ENCODE measurements around the gene FBXO42.

Gene FBXO42

DNA sequence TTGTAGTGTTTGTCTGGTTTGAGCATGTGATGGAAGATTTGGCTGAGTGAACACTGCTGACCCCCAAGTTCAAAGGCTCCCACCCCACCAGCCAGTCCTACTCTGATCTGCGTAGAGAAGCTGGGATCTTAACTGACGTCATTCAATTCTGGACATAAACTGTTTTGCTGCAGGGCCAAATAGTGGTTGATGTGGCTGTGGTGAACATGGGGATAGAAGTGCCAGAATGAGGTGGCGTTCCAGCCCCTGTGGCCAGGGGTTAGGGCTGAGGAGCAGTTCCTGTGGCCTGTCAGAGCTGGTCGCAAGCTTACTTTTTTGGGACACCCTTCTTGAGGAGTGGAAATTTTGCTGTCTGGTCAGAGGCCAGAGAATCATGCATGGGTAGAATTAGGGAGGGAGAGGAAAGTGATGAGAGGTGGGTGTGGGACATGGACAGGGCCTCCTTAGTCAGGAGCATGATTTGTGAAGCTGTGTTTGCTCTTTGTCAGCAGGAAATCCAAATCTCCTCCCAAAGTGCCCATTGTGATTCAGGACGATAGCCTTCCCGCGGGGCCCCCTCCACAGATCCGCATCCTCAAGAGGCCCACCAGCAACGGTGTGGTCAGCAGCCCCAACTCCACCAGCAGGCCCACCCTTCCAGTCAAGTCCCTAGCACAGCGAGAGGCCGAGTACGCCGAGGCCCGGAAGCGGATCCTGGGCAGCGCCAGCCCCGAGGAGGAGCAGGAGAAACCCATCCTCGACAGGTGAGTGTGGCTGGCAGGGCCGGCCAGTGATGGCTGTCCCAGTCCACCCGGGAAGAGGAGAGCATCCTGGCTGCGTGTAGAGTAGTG, 40.7 kb upstream of the FBXO42 start:
- DNase-seq (ENCODE audit: low read depth) = no peak
- TF ChIP-seq, protein P1, sequence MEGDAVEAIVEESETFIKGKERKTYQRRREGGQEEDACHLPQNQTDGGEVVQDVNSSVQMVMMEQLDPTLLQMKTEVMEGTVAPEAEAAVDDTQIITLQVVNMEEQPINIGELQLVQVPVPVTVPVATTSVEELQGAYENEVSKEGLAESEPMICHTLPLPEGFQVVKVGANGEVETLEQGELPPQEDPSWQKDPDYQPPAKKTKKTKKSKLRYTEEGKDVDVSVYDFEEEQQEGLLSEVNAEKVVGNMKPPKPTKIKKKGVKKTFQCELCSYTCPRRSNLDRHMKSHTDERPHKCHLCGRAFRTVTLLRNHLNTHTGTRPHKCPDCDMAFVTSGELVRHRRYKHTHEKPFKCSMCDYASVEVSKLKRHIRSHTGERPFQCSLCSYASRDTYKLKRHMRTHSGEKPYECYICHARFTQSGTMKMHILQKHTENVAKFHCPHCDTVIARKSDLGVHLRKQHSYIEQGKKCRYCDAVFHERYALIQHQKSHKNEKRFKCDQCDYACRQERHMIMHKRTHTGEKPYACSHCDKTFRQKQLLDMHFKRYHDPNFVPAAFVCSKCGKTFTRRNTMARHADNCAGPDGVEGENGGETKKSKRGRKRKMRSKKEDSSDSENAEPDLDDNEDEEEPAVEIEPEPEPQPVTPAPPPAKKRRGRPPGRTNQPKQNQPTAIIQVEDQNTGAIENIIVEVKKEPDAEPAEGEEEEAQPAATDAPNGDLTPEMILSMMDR (IDR thresholded peaks at IDR 0.05; ENCODE audit: low read depth, low read length, missing control alignments) = no peak
- no peak overlapping the region for H3K4me3 ChIP-seq (ENCODE audit: low read depth, low read length)

DNA sequence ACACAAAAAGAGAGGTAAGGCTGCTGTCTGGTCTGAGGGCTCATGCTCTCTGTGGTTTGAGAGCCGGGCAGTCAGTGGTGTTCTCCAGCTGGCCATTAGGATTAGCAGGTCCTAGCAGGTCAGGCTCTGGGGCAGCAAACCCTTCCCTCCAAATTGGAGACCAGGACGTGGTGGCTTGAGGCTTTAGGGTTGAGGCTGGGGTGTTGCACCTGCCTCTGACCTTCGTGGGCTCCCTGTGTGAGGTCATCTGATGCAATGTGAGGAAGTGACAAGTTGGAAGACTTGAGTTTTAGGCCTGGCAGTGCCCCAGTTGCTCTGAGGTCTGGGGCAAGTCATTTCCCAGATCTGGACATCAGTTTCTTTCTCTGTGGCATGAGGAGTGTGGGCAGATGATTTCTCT, 39.1 kb upstream of the FBXO42 start:
- no peak for DNase-seq (ENCODE audit: low read depth)
- H3K4me3 ChIP-seq (ENCODE audit: low read depth, low read length) = no peak overlapping the region
- TF ChIP-seq, protein P1 (IDR thresholded peaks at IDR 0.05; ENCODE audit: low read depth, low read length, missing control alignments) = no peak

DNA sequence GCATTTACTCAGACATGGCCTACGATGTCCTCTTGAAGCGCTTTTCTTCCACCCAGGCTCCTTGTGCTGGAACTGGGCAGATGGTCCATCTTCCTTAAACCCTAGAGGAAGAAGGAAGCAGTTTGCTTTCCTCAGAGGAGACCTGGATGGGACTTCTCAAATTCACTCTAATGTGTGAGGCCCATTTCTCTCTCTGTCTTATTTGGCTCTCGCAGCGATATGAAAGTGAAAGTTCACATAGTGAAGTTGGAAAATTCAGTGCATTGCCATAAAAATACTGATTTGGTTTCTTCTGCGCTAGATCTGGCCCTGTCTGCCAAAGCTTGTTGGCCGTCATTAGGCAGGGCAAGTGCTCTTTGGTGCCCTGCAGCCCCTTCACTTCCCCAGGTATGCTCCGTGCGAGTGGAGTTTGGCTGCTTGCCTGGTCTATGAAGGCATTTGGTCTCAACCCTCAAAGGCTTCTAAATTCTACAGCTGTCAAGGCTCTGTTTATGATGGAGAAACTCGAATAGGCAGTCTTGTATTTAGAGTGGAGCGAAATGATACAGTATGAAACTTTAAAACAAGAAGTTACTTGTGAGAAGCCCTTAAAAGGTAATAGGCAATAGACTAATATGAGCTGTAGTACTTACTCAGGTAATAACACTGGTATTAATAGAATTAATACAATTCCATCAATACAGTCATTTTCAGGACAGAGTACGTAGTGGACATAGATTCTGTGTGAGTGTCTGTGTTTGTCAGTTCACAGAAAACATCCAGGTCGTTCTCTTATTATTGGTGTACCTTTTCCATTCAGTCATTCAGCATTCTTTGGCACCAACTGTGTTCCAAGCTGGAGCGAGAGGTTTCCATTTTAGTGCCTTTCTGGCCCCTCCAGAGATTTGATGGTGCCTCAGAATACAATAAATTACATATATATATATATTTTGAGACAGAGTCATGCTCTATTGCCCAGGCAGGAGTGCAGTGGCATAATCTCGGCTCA, 35.2 kb upstream of the FBXO42 start:
- peak overlapping the region; percentile 40 for H3K4me3 ChIP-seq (ENCODE audit: low read depth, low read length)
- TF ChIP-seq, protein P1 (IDR thresholded peaks at IDR 0.05; ENCODE audit: low read depth, low read length, missing control alignments) = no peak
- peak; percentile 22 for DNase-seq (ENCODE audit: low read depth)

DNA sequence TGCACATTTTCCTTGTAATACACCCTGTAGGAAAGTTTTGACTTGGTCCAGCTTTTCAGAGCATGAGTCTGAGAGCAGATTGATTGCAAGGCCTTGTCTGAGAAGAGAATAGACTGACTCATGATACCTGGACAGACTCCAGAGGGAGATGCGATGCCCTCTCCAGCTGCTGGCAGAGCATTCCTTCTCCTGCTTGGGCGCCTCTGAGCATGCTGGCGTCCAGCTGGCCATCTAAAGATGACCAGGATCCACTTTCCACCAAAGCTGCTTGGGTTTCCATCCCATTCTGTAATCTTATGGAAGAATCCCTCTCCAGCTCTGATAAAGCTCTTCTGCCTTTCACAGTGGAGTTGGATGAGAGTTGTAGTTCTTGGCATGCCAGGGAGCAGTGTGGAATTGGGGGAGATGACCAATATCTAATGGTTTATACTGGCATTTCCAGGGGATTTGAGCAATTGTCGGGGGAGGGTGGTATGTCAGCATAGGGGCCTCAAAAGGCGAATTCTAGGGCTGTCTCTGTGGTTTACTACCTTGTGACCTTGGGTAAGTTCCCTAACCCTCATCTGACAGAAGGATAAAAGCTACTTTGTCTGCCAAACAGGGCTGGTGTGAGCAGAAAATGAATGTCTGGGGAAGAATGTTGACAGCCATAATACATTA, 34.3 kb upstream of the FBXO42 start:
- no peak for DNase-seq (ENCODE audit: low read depth)
- peak overlapping the region; percentile 40 for H3K4me3 ChIP-seq (ENCODE audit: low read depth, low read length)
- TF ChIP-seq, protein P1 (IDR thresholded peaks at IDR 0.05; ENCODE audit: low read depth, low read length, missing control alignments) = no peak

DNA sequence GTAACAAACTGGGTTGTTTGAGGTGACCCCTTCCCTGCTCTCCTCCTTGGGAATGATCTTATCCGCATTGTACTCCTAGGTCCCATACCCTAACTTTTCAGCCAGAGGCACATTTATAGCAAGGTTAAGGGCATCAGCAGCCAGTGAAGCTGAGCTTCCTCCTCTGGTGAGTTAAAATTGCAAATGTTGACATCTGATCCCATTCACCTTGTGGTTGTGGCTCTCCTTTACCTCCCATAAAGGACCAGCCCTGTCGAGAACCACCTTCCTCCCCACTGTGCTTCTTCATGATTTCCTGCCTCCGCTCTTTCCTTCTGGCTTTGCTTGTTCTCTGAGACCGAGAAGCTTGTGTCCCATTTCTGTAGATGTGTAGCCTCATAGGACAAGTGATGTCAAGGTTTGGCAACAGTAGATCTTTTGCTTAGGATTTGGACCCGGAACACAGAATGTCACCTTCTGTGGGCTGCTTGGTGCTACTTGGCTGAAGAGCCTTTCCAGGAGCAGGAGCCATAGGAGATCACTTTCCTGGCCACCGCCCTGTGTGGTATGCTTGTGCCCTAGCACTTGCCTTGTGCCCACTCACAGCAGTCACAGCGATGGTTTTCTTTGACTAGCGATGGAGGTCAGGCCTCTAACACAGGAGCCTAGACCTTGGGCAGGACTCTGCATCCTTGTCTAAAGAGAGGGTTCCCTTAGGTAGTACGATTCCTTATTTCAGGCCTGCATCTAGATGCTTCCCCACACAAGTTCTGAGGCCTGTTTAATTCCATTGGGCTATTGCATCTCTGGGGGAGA, 33.6 kb upstream of the FBXO42 start:
- DNase-seq (ENCODE audit: low read depth) = no peak
- TF ChIP-seq, protein P1 (IDR thresholded peaks at IDR 0.05; ENCODE audit: low read depth, low read length, missing control alignments) = no peak
- no peak overlapping the region for H3K4me3 ChIP-seq (ENCODE audit: low read depth, low read length)

DNA sequence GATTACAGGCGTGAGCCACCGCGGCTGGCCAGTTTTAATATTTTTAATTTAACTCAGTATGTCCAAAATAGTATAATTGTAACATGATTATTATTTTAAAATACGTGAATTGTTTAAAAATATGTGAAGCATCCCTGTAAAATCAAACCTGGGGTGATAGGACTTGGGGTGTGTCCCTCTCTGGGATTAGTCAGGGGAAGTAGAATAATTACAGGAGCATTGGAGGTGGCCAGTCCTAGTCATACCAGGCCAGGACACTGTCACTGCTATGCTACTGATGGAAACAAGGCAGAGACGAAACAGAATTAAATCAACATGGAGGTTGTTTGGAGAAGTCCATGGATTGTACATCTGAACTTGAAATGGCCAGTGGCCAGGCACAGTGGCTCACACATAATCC, 31.6 kb upstream of the FBXO42 start:
- no peak for DNase-seq (ENCODE audit: low read depth)
- no peak overlapping the region for H3K4me3 ChIP-seq (ENCODE audit: low read depth, low read length)
- TF ChIP-seq, protein P1 (IDR thresholded peaks at IDR 0.05; ENCODE audit: low read depth, low read length, missing control alignments) = no peak

Measured in GM12864 (cell line).